CD4-positive, alpha-beta memory T cell (primary cell): ENCODE data around the gene CDC42BPB. TPM values are rescaled to one million over a fixed set of nuclear protein-coding genes. Genes with fewer than 3 reads are reported as not detected.

Experiments used
- CTCF ChIA-PET: fragments of 350-600 bp; sonication (Branson Sonifier 250); formaldehyde crosslinking; loops from one replicate; lab custom pipeline; 2021; ENCODE audit warnings: inconsistent platforms; ENCODE audit not compliant: partially characterized antibody; lab: Charles Lee
- POLR2A ChIA-PET: fragments of 350-600 bp; sonication (Branson Sonifier 250); formaldehyde crosslinking; loops from one replicate; lab custom pipeline; 2021; ENCODE audit not compliant: partially characterized antibody; lab: Charles Lee
- DNase-seq, 5 donors: peaks; one replicate each; pipeline versions ENCODE4 v3.0.0 to v3.0.0-alpha.2; 2020 to 2022; ENCODE audit warnings: mixed read lengths in 1 of 5
- H3K27ac ChIP-seq: one replicate; pipeline ENCODE4 v1.7.0; 2013; ENCODE audit warnings: low read depth, low read length
- H3K27me3 ChIP-seq: 2 replicates; pipeline ENCODE4 v1.7.0; 2013; ENCODE audit warnings: mild to moderate bottlenecking, low read length, moderate library complexity; ENCODE audit not compliant: insufficient read depth
- H3K36me3 ChIP-seq: 2 replicates; pipeline ENCODE4 v1.7.0; 2013; ENCODE audit warnings: mild to moderate bottlenecking, low read length, moderate library complexity; ENCODE audit not compliant: insufficient read depth
- H3K4me1 ChIP-seq: 2 replicates; pipeline ENCODE4 v1.7.0; 2013; ENCODE audit warnings: mild to moderate bottlenecking, low read length, moderate library complexity; ENCODE audit not compliant: insufficient read depth
- H3K4me3 ChIP-seq, 2 donors: one replicate each; pipeline ENCODE4 v1.7.0; 2013; ENCODE audit warnings: low read length in 2 of 2, mild to moderate bottlenecking in 1 of 2
- H3K9me3 ChIP-seq, 2 donors: one replicate each; pipeline ENCODE4 v1.7.0; 2013; ENCODE audit warnings: low read length in 2 of 2, control low read depth in 1 of 2; ENCODE audit not compliant: control insufficient read depth in 1 of 2
- H3K27ac Mint-ChIP-seq, 7 donors: one replicate each; pipeline ENCODE4 v1.8.0; 2020 to 2021; ENCODE audit warnings: mixed read lengths in 7 of 7, mild to moderate bottlenecking in 6 of 7, inconsistent platforms in 3 of 7, moderate library complexity in 3 of 7
- H3K27me3 Mint-ChIP-seq, 2 donors: one replicate each; pipeline ENCODE4 v1.8.0; 2020 to 2021; ENCODE audit warnings: mixed read lengths in 2 of 2
- H3K36me3 Mint-ChIP-seq, 2 donors: one replicate each; pipeline ENCODE4 v1.8.0; 2020 to 2021; ENCODE audit warnings: mixed read lengths in 2 of 2, inconsistent platforms in 1 of 2, mild to moderate bottlenecking in 1 of 2
- H3K4me1 Mint-ChIP-seq, 4 donors: one replicate each; pipeline ENCODE4 v1.8.0; 2020 to 2021; ENCODE audit warnings: mixed read lengths in 4 of 4, mild to moderate bottlenecking in 1 of 4
- H3K4me3 Mint-ChIP-seq, 8 donors: one replicate each; pipeline ENCODE4 v1.8.0; 2020 to 2021; ENCODE audit warnings: mixed read lengths in 8 of 8, mild to moderate bottlenecking in 7 of 8, moderate library complexity in 6 of 8, inconsistent platforms in 3 of 8
- H3K9me3 Mint-ChIP-seq, 8 donors: one replicate each; pipeline ENCODE4 v1.8.0; 2020 to 2021; ENCODE audit warnings: mixed read lengths in 8 of 8, mild to moderate bottlenecking in 5 of 8, inconsistent platforms in 3 of 8, moderate library complexity in 1 of 8
- intact Hi-C: fragments of 100-400 bp; cut with micrococcal nuclease; formaldehyde crosslinking; loops from one replicate; pipeline ENCODE4 v1.15.1; 2023
- polyA plus RNA-seq, 2 donors: library from polyadenylated mRNA; unstranded; fragments of 300-500 nt; fragmentation: Illumina TruSeq; gene quantifications; one replicate each; pipeline ENCODE4 v1.2.3, GENCODE V29; 2021
- total RNA-seq, 2 experiments: library from RNA; stranded (reverse); gene quantifications; one replicate each; pipeline ENCODE4 v1.2.3, GENCODE V29; 2021

Gene CDC42BPB
- total and polyA plus RNA-seq, 4 experiments from 2014 or later = 0.02 to 8.4 (median 4.1) TPM

- Histone ChIP-seq H3K9me3 (no peaks in the 10 kb centered on the region), H3K27ac (no peak overlapping the region), H3K36me3 (peaks cover 24% of the 10 kb centered on the region), H3K27me3 (no peaks in the 10 kb centered on the region), H3K4me3 (no peak overlapping the region), H3K4me1 (no peaks in the 10 kb centered on the region)
- no peaks in the 10 kb centered on the region for H3K27me3 Mint-ChIP-seq
- intact Hi-C loops = no loop called here
- H3K4me1 Mint-ChIP-seq = peaks cover 0 to 7% (median 2%) of the 10 kb centered on the region in 4 donors
- ChIA-PET POLR2A (no interaction called here), CTCF (no interaction called here)
- peaks cover 0 to 2% (median 0%) of the 10 kb centered on the region in 8 donors for H3K9me3 Mint-ChIP-seq
- H3K4me3 Mint-ChIP-seq = no peak overlapping the region
- no peak for DNase-seq
- H3K27ac Mint-ChIP-seq = peak overlapping the region in 2 of 7 donors; percentile 31 to 41
- H3K36me3 Mint-ChIP-seq = peaks cover 19 to 67% of the 10 kb centered on the region in 2 donors
Observed at GRCh38 chr14:102883554-102883953, 173.8 kb downstream of the CDC42BPB start.

- H3K4me1 Mint-ChIP-seq = peaks cover 0 to 7% (median 2%) of the 10 kb centered on the region in 4 donors
Observed at GRCh38 chr14:102883089-102883541, 174.2 kb downstream of the CDC42BPB start.

More at GRCh38 chr14:102883089-102883541, 174.2 kb downstream of the CDC42BPB start:
- Histone ChIP-seq H3K36me3 (peaks cover 29% of the 10 kb centered on the region), H3K4me1 (no peaks in the 10 kb centered on the region), H3K4me3 (no peak overlapping the region), H3K27me3 (no peaks in the 10 kb centered on the region), H3K9me3 (no peaks in the 10 kb centered on the region), H3K27ac (no peak overlapping the region)
- ChIA-PET CTCF (no interaction called here), POLR2A (no interaction called here)
- intact Hi-C loops = no loop called here
- H3K9me3 Mint-ChIP-seq = peaks cover 0 to 2% (median 0%) of the 10 kb centered on the region in 8 donors
- H3K27me3 Mint-ChIP-seq = no peaks in the 10 kb centered on the region
- peaks cover 15 to 63% of the 10 kb centered on the region in 2 donors for H3K36me3 Mint-ChIP-seq
- no peak overlapping the region for H3K4me3 Mint-ChIP-seq
- DNase-seq = no peak
- peak overlapping the region in 5 of 7 donors; percentile 2 to 41 (median 37) for H3K27ac Mint-ChIP-seq

Other genes starting within 250 kb of the CDC42BPB start
- 1 to 10 TPM; 5.1 to 7.1 TPM for gene AMN, start 134.9 kb downstream of the CDC42BPB start, total RNA-seq
- gene AMN, start 134.9 kb downstream of the CDC42BPB start, polyA plus RNA-seq = 1 to 10 TPM in 1 of 2 donors, under 1 TPM in 1; 0.77 to 2.1 TPM
- gene LBHD2, start 26.7 kb upstream of the CDC42BPB start, total RNA-seq = not detected
- not detected for gene LBHD2, start 26.7 kb upstream of the CDC42BPB start, polyA plus RNA-seq
- gene EXOC3L4, start 37.2 kb upstream of the CDC42BPB start, total RNA-seq = not detected
- gene EXOC3L4, start 37.2 kb upstream of the CDC42BPB start, polyA plus RNA-seq = not detected
- gene TNFAIP2, start 65.9 kb upstream of the CDC42BPB start, total RNA-seq = 1 to 10 TPM; 5.1 to 5.8 TPM
- not detected for gene TNFAIP2, start 65.9 kb upstream of the CDC42BPB start, polyA plus RNA-seq